CD4-positive, alpha-beta T cell (primary cell): ENCODE measurements around the gene ENC1. TPM values are rescaled to one million over a fixed set of nuclear protein-coding genes. Genes with fewer than 3 reads are reported as not detected.

ENCODE experiments used
- ATAC-seq: fragments of 200-7000 bp; cut with Tn5 transposase; one replicate; pipeline ENCODE4 v1.10.0; 2022; ENCODE audit warnings: mild to moderate bottlenecking; ENCODE audit not compliant: poor library complexity
- CTCF ChIA-PET: fragments of 350-600 bp; sonication (Branson Sonifier 250); formaldehyde crosslinking; loops from one replicate; lab custom pipeline; 2021; ENCODE audit warnings: antibody characterized with exemption, inconsistent platforms; lab: Charles Lee
- POLR2A ChIA-PET: fragments of 350-600 bp; sonication (Branson Sonifier 250); formaldehyde crosslinking; loops from one replicate; lab custom pipeline; 2021; ENCODE audit warnings: antibody characterized with exemption, inconsistent platforms; lab: Charles Lee
- DNase-seq, 14 experiments: peaks; one replicate each; pipeline ENCODE4 v3.0.0-alpha.2; 2013 to 2020; ENCODE audit warnings: mixed read lengths in 2 of 14
- H3K27ac ChIP-seq, 2 donors: one replicate each; pipeline versions ENCODE4 v1.5.1 to v1.7.0; 2013; ENCODE audit warnings: low read length in 2 of 2, low read depth in 1 of 2, mild to moderate bottlenecking in 1 of 2
- H3K27me3 ChIP-seq, 2 experiments: 1 replicate in 1 of 2; 2 replicates in 1 of 2; pipeline versions ENCODE4 v1.6.1 to v1.7.0; 2013; ENCODE audit warnings: low read length in 2 of 2, control low read depth in 1 of 2, mild to moderate bottlenecking in 1 of 2, moderate library complexity in 1 of 2; ENCODE audit not compliant: insufficient read depth in 2 of 2, control insufficient read depth in 1 of 2
- H3K36me3 ChIP-seq: one replicate; pipeline ENCODE4 v1.6.1; 2013; ENCODE audit warnings: low read length, control low read depth; ENCODE audit not compliant: insufficient read depth
- H3K4me1 ChIP-seq: one replicate; pipeline ENCODE4 v1.6.1; 2013; ENCODE audit warnings: low read length, control low read depth; ENCODE audit not compliant: insufficient read depth
- H3K4me3 ChIP-seq: one replicate; pipeline ENCODE4 v1.5.1; 2013; ENCODE audit warnings: mild to moderate bottlenecking, low read length, moderate library complexity
- H3K9me3 ChIP-seq, 2 experiments: 1 replicate in 1 of 2; 2 replicates in 1 of 2; pipeline versions ENCODE4 v1.6.1 to v1.7.0; 2013; ENCODE audit warnings: low read length in 2 of 2, mild to moderate bottlenecking in 2 of 2, control low read depth in 1 of 2, moderate library complexity in 1 of 2; ENCODE audit not compliant: control insufficient read depth in 1 of 2, insufficient read depth in 1 of 2
- H3K27ac Mint-ChIP-seq: one replicate; pipeline ENCODE4 v1.8.0; 2020; ENCODE audit warnings: mixed read lengths
- H3K27me3 Mint-ChIP-seq: one replicate; pipeline ENCODE4 v1.8.0; 2021; ENCODE audit warnings: mixed read lengths
- H3K36me3 Mint-ChIP-seq: one replicate; pipeline ENCODE4 v1.8.0; 2021; ENCODE audit warnings: low read depth, mixed read lengths
- H3K4me1 Mint-ChIP-seq: one replicate; pipeline ENCODE4 v1.8.0; 2021; ENCODE audit warnings: low read depth, mixed read lengths
- H3K4me3 Mint-ChIP-seq: one replicate; pipeline ENCODE4 v1.8.0; 2020; ENCODE audit warnings: mild to moderate bottlenecking, mixed read lengths
- H3K9me3 Mint-ChIP-seq: one replicate; pipeline ENCODE4 v1.8.0; 2020; ENCODE audit warnings: mixed read lengths
- CTCF ChIP-seq: fragments of 200-600 bp; IDR thresholded peaks from one replicate; pipeline ENCODE4 v1.8.0; 2022; ENCODE audit warnings: antibody characterized with exemption, mild to moderate bottlenecking
- intact Hi-C, 2 experiments: fragments of 100-400 bp; cut with DNase I in 1 of 2; cut with micrococcal nuclease in 1 of 2; formaldehyde crosslinking; loops; one replicate each; pipeline versions ENCODE4 v1.15.1 to v1.9.0; 2023 to 2025; cut with DNase I, micrococcal nuclease
- total RNA-seq, 174 experiments: library from RNA in 2 of 174; stranded (reverse) in 2 of 174; gene quantifications; one replicate each; pipeline ENCODE4 v1.2.3 and lab custom pipeline; 2021 to 2026

The ENC1 gene
- total RNA-seq, 2 experiments from 2014 or later, result 39.6 to 40.1 TPM

DNA sequence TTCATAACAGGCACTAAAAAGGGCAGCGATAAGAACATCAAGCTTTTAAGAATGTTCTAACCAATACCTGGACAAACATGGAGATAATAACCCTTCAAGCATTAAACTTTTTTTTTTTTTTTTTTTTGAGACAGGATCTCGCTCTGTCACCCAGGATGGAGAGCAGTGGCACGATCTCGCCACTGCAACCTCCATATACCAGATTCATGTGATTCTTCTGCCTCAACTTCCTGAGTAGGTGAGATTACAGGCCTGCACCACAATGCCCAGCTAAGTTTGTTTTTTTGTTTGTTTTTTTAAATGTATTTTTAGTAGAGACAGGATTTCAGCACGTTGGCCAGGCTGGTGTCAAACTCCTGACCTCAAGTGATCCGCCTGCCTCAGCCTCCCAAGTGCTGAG lies 14.7 kb upstream of the ENC1 start:
- Histone ChIP-seq H3K27me3 (no peaks in the 10 kb centered on the region), H3K36me3 (no peaks in the 10 kb centered on the region), H3K4me3 (no peak overlapping the region), H3K9me3 (no peaks in the 10 kb centered on the region), H3K27ac (no peak overlapping the region), H3K4me1 (no peaks in the 10 kb centered on the region)
- Mint-ChIP-seq H3K27ac (no peak overlapping the region), H3K9me3 (no peaks in the 10 kb centered on the region), H3K4me1 (no peaks in the 10 kb centered on the region), H3K4me3 (no peak overlapping the region), H3K36me3 (no peaks in the 10 kb centered on the region), H3K27me3 (peaks cover 12% of the 10 kb centered on the region)
- ChIA-PET CTCF (no interaction called here), POLR2A (no interaction called here)
- no peak for ATAC-seq
- intact Hi-C loops, result no loop called here
- DNase-seq, result no peak
- TF ChIP-seq CTCF, result no peak

DNA sequence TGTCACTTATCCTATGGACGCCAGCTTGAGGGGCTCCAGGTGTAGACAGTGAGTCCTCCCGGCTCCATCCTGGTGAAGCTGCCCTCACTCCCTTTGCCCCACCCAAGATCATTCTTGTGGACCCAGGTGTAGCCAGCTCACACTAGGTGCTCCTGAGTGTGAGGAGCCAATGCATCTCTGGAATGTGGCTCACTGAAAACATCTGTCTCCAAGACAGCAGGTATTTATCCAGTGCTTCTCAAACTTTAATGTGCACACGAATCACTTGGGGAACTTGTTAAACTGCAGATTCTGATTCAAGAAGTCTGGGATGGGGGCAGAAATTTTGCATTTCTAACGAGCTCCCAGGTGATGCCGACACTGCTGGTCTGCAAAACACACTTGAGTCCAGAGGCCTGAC lies 13.5 kb upstream of the ENC1 start:
- Histone ChIP-seq H3K4me3 (no peak overlapping the region), H3K4me1 (peaks cover 2% of the 10 kb centered on the region), H3K27me3 (peaks cover 0 to 2% of the 10 kb centered on the region in 2 experiments), H3K9me3 (no peaks in the 10 kb centered on the region), H3K36me3 (no peaks in the 10 kb centered on the region), H3K27ac (no peak overlapping the region)
- no peaks in the 10 kb centered on the region for H3K9me3 Mint-ChIP-seq
- ChIA-PET POLR2A (no interaction called here), CTCF (no interaction called here)
- intact Hi-C loops, result no loop called here
- H3K4me3 Mint-ChIP-seq, result no peak overlapping the region
- no peak overlapping the region for H3K27ac Mint-ChIP-seq
- no peaks in the 10 kb centered on the region for H3K36me3 Mint-ChIP-seq
- TF ChIP-seq CTCF, result no peak
- DNase-seq, result no peak
- no peak for ATAC-seq
- H3K4me1 Mint-ChIP-seq, result no peaks in the 10 kb centered on the region
- peaks cover 12% of the 10 kb centered on the region for H3K27me3 Mint-ChIP-seq

DNA sequence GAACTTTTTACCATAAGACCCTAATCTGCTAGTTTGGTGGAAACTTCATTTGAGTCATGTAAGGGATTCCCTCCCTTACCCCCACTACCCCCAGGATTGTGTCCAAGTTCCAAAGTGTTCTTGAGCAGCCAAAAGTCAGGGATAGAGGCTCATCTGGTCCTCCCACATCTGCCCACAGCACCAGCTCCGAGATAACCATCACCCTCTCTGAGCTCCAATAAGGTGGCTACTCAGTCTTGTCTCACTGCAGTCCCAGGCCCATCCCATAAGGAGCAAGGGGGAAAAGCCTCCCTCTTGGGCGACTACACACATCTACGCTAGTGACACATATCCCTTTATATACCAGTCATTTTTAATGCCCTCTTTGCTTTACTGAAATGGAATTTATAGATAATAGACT lies 12.0 kb upstream of the ENC1 start:
- Mint-ChIP-seq H3K9me3 (no peaks in the 10 kb centered on the region), H3K27me3 (peaks cover 14% of the 10 kb centered on the region), H3K36me3 (no peaks in the 10 kb centered on the region), H3K4me1 (no peaks in the 10 kb centered on the region), H3K4me3 (no peak overlapping the region), H3K27ac (no peak overlapping the region)
- ATAC-seq (no peak), DNase-seq (no peak)
- ChIA-PET POLR2A (no interaction called here), CTCF (interaction anchor here (2.1 kb wide), 1 partner anchor 10 kb away, joined by 6 read pairs; no protein-coding TSS in a partner anchor)
- Histone ChIP-seq H3K4me3 (no peak overlapping the region), H3K9me3 (no peaks in the 10 kb centered on the region), H3K36me3 (no peaks in the 10 kb centered on the region), H3K27me3 (peaks cover 0 to 3% of the 10 kb centered on the region in 2 experiments), H3K27ac (no peak overlapping the region), H3K4me1 (peaks cover 4% of the 10 kb centered on the region)
- no peak for TF ChIP-seq CTCF
- intact Hi-C loops, result no loop called here
